GM12875 (cell line): ENCODE results near the gene LZTS3.

Source experiments
- H3K4me3 ChIP-seq: one replicate; pipeline ENCODE4 v1.5.1; 2011; ENCODE audit warnings: low read depth, low read length, control low read depth
- CTCF ChIP-seq: IDR thresholded peaks from 2 replicates; pipeline ENCODE4 v1.5.1; 2011; ENCODE audit warnings: low read depth, mild to moderate bottlenecking, control low read depth, inconsistent platforms, low read length, moderate library complexity, borderline replicate concordance; ENCODE audit not compliant: insufficient read depth

Gene LZTS3

GRCh38 chr20:3115190-3116107 is 57.9 kb downstream of the LZTS3 start:
- TF ChIP-seq CTCF = peak; percentile 74
- H3K4me3 ChIP-seq = no peak overlapping the region
